ENCODE results near the gene PTOV1.

PTOV1 gene

DNA sequence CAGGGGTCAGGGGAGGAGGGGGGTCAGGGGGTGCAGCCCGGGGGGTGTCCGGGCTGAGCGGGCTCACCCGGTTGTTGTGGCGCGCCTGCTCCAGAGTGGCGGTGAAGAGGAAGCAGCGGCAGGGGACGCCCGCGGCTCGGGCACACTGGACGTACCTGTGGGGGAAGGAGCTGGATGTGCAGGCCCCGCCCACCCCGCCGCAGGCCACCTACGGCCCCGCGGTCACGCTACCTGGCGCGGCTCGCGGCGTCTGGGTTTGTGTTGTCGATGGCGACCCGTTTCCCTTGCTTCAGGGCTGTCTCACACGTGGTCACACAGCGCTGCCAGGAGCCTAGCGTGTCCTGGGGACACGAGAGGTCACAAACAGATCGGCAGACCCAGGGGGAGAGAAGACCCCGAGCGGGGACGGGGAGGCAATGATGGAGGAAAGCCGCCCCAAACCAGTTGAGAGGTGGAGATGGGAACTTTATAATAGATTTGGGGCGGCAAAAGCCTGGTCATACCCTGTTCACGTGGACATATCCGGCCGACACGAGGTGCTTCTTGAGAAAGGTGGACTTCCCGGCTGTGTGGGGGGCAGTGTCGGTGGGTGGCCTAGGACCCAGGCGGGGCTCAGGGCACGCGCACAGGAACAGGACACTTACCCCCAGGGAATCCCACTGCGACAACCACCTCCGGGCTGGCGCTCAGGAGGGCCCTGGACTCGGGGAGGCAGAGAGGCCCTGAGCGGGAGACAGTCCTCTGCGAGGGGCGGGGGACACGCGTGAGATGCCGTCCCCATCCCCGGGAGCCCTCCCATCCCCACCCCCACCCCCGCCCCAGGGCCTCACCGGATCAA is 10.8 kb downstream of the PTOV1 start:
- TF ChIP-seq CTCF (conservative IDR thresholded peaks at IDR 0.05), result no peak
- H3K27ac ChIP-seq, result no peak overlapping the region; the same call in 1 of the 2 replicates

DNA sequence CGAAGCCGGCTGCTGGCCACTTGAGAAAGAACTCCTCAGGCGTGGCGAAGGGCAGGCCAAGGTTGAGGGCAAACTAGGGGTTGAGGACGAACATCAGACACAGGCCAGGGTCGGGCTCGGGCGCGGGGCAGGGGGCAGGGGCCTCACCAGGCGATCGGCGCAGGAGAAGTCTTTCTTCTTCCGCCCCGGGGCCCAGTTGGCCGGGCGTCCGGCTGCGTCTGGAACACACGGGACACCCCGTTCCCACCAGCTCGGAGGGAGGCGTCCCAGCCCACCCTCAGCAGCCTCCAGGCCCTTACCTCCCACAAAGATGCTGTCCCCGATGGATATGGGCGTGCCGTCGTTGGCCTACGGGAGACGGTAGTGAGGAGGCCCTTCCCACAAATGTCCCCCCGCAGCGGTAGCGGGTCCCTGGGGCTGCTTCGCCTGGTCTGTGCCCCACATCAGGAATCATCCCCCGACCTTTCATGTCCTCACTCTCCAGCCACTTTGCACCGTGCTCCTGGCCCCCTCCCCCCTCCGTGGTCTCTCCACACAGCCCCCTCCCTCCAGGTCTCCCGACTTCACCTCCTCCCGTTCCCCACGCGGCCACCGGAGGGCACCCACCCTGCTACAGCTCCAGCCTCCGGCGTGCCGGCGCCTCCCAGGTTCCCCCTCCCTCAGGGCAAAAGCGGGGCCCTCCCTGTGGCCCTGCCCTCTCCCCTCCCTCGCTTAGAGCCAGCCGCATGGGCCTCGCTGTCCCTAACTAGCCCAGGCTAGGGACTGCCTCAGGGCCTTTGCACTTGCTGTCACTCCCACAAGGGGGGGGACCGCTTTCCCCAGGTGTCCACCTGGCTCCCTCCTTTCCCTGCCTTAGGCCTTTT is 11.7 kb downstream of the PTOV1 start:
- no peak overlapping the region for H3K27ac ChIP-seq
- peak; percentile 67 for TF ChIP-seq CTCF (conservative IDR thresholded peaks at IDR 0.05)

- 0 out of 2 replicates have a peak overlapping the region, but pooled peaks have one; percentile 14 for H3K27ac ChIP-seq
Measured at GRCh38 chr19:49863254-49863934, 12.4 kb downstream of the PTOV1 start.

DNA sequence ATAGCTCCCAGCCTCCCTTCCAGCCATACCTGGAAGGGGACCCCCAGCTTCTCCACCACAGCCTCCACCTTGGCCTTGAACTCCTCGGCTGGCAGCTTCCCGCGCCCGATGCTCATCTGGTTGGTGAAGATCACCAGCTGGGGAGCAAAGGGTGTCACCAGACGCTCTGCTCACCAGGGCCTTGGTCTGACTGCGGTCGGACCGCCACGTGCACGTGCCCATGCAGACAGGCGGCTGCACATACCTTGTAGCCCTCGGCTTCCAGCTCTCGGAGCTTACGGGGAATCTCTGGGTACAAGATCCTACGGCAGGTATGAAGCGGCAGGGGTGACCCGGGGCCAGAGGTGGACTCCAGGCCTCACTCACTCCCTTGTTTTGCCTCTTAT is 13.0 kb downstream of the PTOV1 start:
- no peak for TF ChIP-seq CTCF (conservative IDR thresholded peaks at IDR 0.05)
- 0 out of 2 replicates have a peak overlapping the region, but pooled peaks have one; percentile 14 for H3K27ac ChIP-seq

More at GRCh38 chr19:49863254-49863934, 12.4 kb downstream of the PTOV1 start:
- no peak for TF ChIP-seq CTCF (conservative IDR thresholded peaks at IDR 0.05)

- TF ChIP-seq CTCF (conservative IDR thresholded peaks at IDR 0.05), result no peak
Measured at GRCh38 chr19:49864890-49865289, 13.9 kb downstream of the PTOV1 start.

DNA sequence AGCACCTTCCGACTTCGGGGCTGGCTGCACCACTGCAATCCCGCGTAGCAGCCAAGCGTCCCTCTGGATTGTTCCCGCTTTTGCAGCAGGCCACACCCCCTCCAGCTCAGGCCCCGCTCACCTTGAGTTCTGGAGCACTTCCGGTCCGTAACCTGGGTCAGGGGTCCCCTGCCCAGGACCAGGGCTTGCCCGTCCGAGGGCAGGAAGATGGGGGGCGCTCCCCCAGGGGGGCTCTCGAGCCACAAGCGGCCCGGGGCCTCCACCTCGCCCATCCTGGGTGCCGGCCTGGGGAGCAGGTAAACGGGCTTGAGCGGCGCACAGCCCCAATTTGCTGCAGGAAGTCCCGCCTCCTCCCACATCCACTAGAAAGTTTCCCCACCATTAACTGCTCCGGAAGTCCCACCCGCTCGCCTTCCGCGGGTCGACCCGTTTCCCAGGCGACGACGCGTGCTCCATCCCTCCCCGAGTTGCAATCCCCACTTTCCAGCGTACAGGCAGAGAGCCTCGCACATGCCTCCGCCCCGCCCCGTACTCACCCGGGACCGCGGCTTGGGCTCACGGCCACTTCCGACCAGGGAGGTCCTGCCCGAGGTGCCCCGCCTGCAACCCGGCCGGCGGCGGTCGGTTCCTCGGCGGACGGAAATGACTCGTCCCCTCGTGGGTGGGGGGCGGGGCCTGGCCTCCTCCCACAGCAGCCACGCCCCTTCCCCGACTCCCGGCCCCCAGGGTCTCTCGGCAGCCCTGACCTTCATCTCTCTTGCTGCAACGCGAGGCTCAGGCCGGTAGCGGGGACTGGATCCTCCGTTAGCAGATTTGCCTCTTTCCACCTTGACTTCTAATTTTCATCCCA is 16.2 kb downstream of the PTOV1 start, which contains the start of gene PNKP:
TSS of gene PNKP (minus strand) at position 644 of the 850 bp plus-strand sequence. CDS start at position 272, 372 bp downstream.
- TF ChIP-seq CTCF (conservative IDR thresholded peaks at IDR 0.05), result no peak
- H3K27ac ChIP-seq, result peak within 1 kb of the TSS; percentile 99

More at GRCh38 chr19:49864890-49865289, 13.9 kb downstream of the PTOV1 start:
- peak overlapping the region; percentile 99 for H3K27ac ChIP-seq
